Caco-2 (cell line): ENCODE measurements around the gene SNAP47. TPM values are rescaled to one million over a fixed set of nuclear protein-coding genes. Genes with fewer than 3 reads are reported as not detected.

Source experiments
- BruUV-seq: library from RNA; stranded (reverse); fragments of 400-500 nt; replicated peaks from 2 replicates; lab custom pipeline; 2021; lab: Mats Ljungman, UMichigan
- CTCF ChIA-PET: fragments of 300-600 bp; sonication (Branson Sonifier 250); formaldehyde crosslinking; loops from one replicate; lab custom pipeline; 2022; ENCODE audit warnings: antibody characterized with exemption; lab: Charles Lee
- POLR2A ChIA-PET: fragments of 300-600 bp; sonication (Branson Sonifier 250); formaldehyde crosslinking; loops from one replicate; lab custom pipeline; 2022; ENCODE audit warnings: antibody characterized with exemption; lab: Charles Lee
- DNase-seq, 2 experiments: peaks; one replicate each; pipeline versions ENCODE4 v3.0.0 to v3.0.0-alpha.2; 2020 to 2022
- H3K27me3 ChIP-seq: replicated peaks from 2 replicates; pipeline ENCODE4 v1.6.0; 2011; ENCODE audit warnings: low read length; ENCODE audit not compliant: control insufficient read depth, insufficient read depth
- H3K36me3 ChIP-seq: 2 replicates; pipeline ENCODE4 v1.5.1; 2011; ENCODE audit warnings: low read length; ENCODE audit not compliant: control insufficient read depth, insufficient read depth
- H3K4me1 ChIP-seq: fragments of 250-450 bp; sonication (Bioruptor Pico); 2 replicates; pipeline ENCODE4 v1.5.1; 2020; ENCODE audit warnings: mild to moderate bottlenecking
- H3K4me3 ChIP-seq: 2 replicates; pipeline ENCODE4 v1.5.1; 2011; ENCODE audit warnings: low read depth, mild to moderate bottlenecking, control low read depth, low read length
- H3K9me3 ChIP-seq: fragments of 250-450 bp; sonication (Bioruptor Pico); 2 replicates; pipeline ENCODE4 v1.5.1; 2020; ENCODE audit warnings: mild to moderate bottlenecking, moderate library complexity
- H3K27ac Mint-ChIP-seq: one replicate; pipeline ENCODE4 v1.8.0; 2022; ENCODE audit warnings: mixed read lengths; ENCODE audit not compliant: unreplicated experiment
- H3K27me3 Mint-ChIP-seq: one replicate; pipeline ENCODE4 v1.8.0; 2022; ENCODE audit warnings: mixed read lengths; ENCODE audit not compliant: insufficient read depth, unreplicated experiment
- H3K36me3 Mint-ChIP-seq: one replicate; pipeline ENCODE4 v1.8.0; 2022; ENCODE audit warnings: mild to moderate bottlenecking, mixed read lengths; ENCODE audit not compliant: insufficient read depth, unreplicated experiment
- H3K4me1 Mint-ChIP-seq: one replicate; pipeline ENCODE4 v1.8.0; 2022; ENCODE audit warnings: low read depth, mixed read lengths; ENCODE audit not compliant: unreplicated experiment
- H3K4me3 Mint-ChIP-seq: one replicate; pipeline ENCODE4 v1.8.0; 2022; ENCODE audit warnings: mild to moderate bottlenecking, moderate library complexity, mixed read lengths; ENCODE audit not compliant: unreplicated experiment
- H3K9me3 Mint-ChIP-seq: one replicate; pipeline ENCODE4 v1.8.0; 2022; ENCODE audit warnings: mixed read lengths; ENCODE audit not compliant: unreplicated experiment
- CTCF ChIP-seq, 2 experiments: fragments of 200-600 bp in 1 of 2; IDR thresholded peaks; 1 replicate in 1 of 2; 2 replicates in 1 of 2; pipeline versions ENCODE4 v1.5.1 to v1.8.0; 2011 to 2022; ENCODE audit warnings: antibody characterized with exemption in 1 of 2, control low read depth in 1 of 2, inconsistent platforms in 1 of 2, low read depth in 1 of 2, low read length in 1 of 2, mild to moderate bottlenecking in 1 of 2, moderate library complexity in 1 of 2; ENCODE audit not compliant: insufficient read depth in 1 of 2, severe bottlenecking in 1 of 2, unreplicated experiment in 1 of 2
- intact Hi-C: fragments of 100-400 bp; cut with micrococcal nuclease; formaldehyde crosslinking; loops from one replicate; pipeline ENCODE4 v1.10.0; 2022; ENCODE audit not compliant: unreplicated experiment
- total RNA-seq: library from RNA; stranded (reverse); gene quantifications from 2 replicates; pipeline ENCODE4 v1.2.3, GENCODE V29; 2022

The SNAP47 gene
- total RNA-seq, 1 experiment from 2014 or later = 29.1 TPM

GRCh38 chr1:227774051-227774731, 39.0 kb downstream of the SNAP47 start:
- BruUV-seq = no TSS peak
- no peak for DNase-seq
- Mint-ChIP-seq H3K4me3 (no peak overlapping the region), H3K27ac (no peak overlapping the region), H3K4me1 (no peaks in the 10 kb centered on the region), H3K9me3 (no peaks in the 10 kb centered on the region), H3K27me3 (no peaks in the 10 kb centered on the region), H3K36me3 (peaks cover 13% of the 10 kb centered on the region)
- CTCF ChIA-PET = no interaction called here
- no peaks in the 10 kb centered on the region for H3K27me3 ChIP-seq
- no peak overlapping the region for H3K4me3 ChIP-seq
- H3K9me3 ChIP-seq = no peaks in the 10 kb centered on the region
- no peak for TF ChIP-seq CTCF (IDR thresholded peaks at IDR 0.05; ENCODE audit: insufficient read depth in 1 of 2, low read depth in 1 of 2, low read length in 1 of 2, severe bottlenecking in 1 of 2, unreplicated experiment in 1 of 2)
- intact Hi-C loops = no loop called here
- no peaks in the 10 kb centered on the region for H3K36me3 ChIP-seq
- no peaks in the 10 kb centered on the region for H3K4me1 ChIP-seq
- POLR2A ChIA-PET = no interaction called here

- ChIA-PET CTCF (no interaction called here), POLR2A (no interaction called here)
- Mint-ChIP-seq H3K4me1 (no peaks in the 10 kb centered on the region), H3K36me3 (peaks cover 5% of the 10 kb centered on the region), H3K27ac (no peak overlapping the region), H3K4me3 (no peak overlapping the region), H3K27me3 (no peaks in the 10 kb centered on the region), H3K9me3 (no peaks in the 10 kb centered on the region)
- no peak for TF ChIP-seq CTCF (IDR thresholded peaks at IDR 0.05; ENCODE audit: insufficient read depth in 1 of 2, low read depth in 1 of 2, low read length in 1 of 2, severe bottlenecking in 1 of 2, unreplicated experiment in 1 of 2)
- BruUV-seq = no TSS peak
- intact Hi-C loops = no loop called here
- no peaks in the 10 kb centered on the region for H3K4me1 ChIP-seq
- no peaks in the 10 kb centered on the region for H3K9me3 ChIP-seq
- H3K36me3 ChIP-seq = no peaks in the 10 kb centered on the region
- DNase-seq = no peak
- no peaks in the 10 kb centered on the region for H3K27me3 ChIP-seq
- no peak overlapping the region for H3K4me3 ChIP-seq
Observed at GRCh38 chr1:227774821-227775661, 39.8 kb downstream of the SNAP47 start.

GRCh38 chr1:227775841-227776240, 40.6 kb downstream of the SNAP47 start:
- no peak for DNase-seq
- intact Hi-C loops = no loop called here
- no peaks in the 10 kb centered on the region for H3K27me3 Mint-ChIP-seq
- Histone ChIP-seq H3K27me3 (no peaks in the 10 kb centered on the region), H3K4me1 (no peaks in the 10 kb centered on the region), H3K36me3 (no peaks in the 10 kb centered on the region), H3K9me3 (no peaks in the 10 kb centered on the region), H3K4me3 (no peak overlapping the region)
- H3K9me3 Mint-ChIP-seq = no peaks in the 10 kb centered on the region
- ChIA-PET POLR2A (no interaction called here), CTCF (no interaction called here)
- BruUV-seq = no TSS peak
- no peak overlapping the region for H3K4me3 Mint-ChIP-seq
- no peaks in the 10 kb centered on the region for H3K4me1 Mint-ChIP-seq
- peaks cover 5% of the 10 kb centered on the region for H3K36me3 Mint-ChIP-seq
- H3K27ac Mint-ChIP-seq = no peak overlapping the region
- TF ChIP-seq CTCF (IDR thresholded peaks at IDR 0.05; ENCODE audit: insufficient read depth in 1 of 2, low read depth in 1 of 2, low read length in 1 of 2, severe bottlenecking in 1 of 2, unreplicated experiment in 1 of 2) = no peak
